ENCODE data around the gene PNMA6E.

PNMA6E gene

GRCh38 chrX:153366878-153367538 is 34.1 kb downstream of the PNMA6E start:
- Histone ChIP-seq H3K27me3 (peaks cover 48% of the 10 kb centered on the region), H3K27ac (no peak overlapping the region), H3K4me2 (no peak overlapping the region), H3K9ac (no peak overlapping the region), H3K4me1 (peaks cover 18% of the 10 kb centered on the region), H3K9me3 (no peaks in the 10 kb centered on the region), H3K4me3 (no peak overlapping the region), H3K36me3 (no peaks in the 10 kb centered on the region), H4K20me1 (no peaks in the 10 kb centered on the region)
- no peak for TF ChIP-seq Cebpa-rat (IDR thresholded peaks at IDR 0.05)

GRCh38 chrX:153366119-153366518 is 35.0 kb downstream of the PNMA6E start:
- Histone ChIP-seq H3K36me3 (no peaks in the 10 kb centered on the region), H3K27me3 (peaks cover 43% of the 10 kb centered on the region), H3K9ac (no peak overlapping the region), H4K20me1 (no peaks in the 10 kb centered on the region), H3K27ac (no peak overlapping the region), H3K9me3 (no peaks in the 10 kb centered on the region), H3K4me3 (no peak overlapping the region), H3K4me2 (no peak overlapping the region), H3K4me1 (peaks cover 23% of the 10 kb centered on the region)
- no peak for TF ChIP-seq Cebpa-rat (IDR thresholded peaks at IDR 0.05)

- Histone ChIP-seq H3K4me2 (no peak overlapping the region), H4K20me1 (no peaks in the 10 kb centered on the region), H3K4me3 (no peak overlapping the region), H3K27ac (no peak overlapping the region), H3K4me1 (peaks cover 21% of the 10 kb centered on the region), H3K9me3 (no peaks in the 10 kb centered on the region), H3K36me3 (no peaks in the 10 kb centered on the region), H3K9ac (no peak overlapping the region), H3K27me3 (peaks cover 43% of the 10 kb centered on the region)
- no peak for TF ChIP-seq Cebpa-rat (IDR thresholded peaks at IDR 0.05)
Measured at GRCh38 chrX:153365670-153366069, 35.5 kb downstream of the PNMA6E start.

- Histone ChIP-seq H3K9ac (0 out of 2 replicates have a peak overlapping the region, but pooled peaks have one; percentile 41), H3K27ac (peak overlapping the region; percentile 66), H3K4me1 (peaks cover 18% of the 10 kb centered on the region), H3K9me3 (peaks cover 33% of the 10 kb centered on the region), H3K36me3 (no peaks in the 10 kb centered on the region), H3K27me3 (peaks cover 36% of the 10 kb centered on the region), H3K4me3 (no peak overlapping the region), H4K20me1 (no peaks in the 10 kb centered on the region), H3K4me2 (peak overlapping the region; percentile 61)
- no peak for TF ChIP-seq Cebpa-rat (IDR thresholded peaks at IDR 0.05)
Measured at GRCh38 chrX:153361781-153362397, 39.3 kb downstream of the PNMA6E start.

- Histone ChIP-seq H3K4me3 (no peak overlapping the region), H4K20me1 (peaks cover 3% of the 10 kb centered on the region; the same call in 1 of the 2 replicates), H3K27me3 (peaks cover 28% of the 10 kb centered on the region), H3K36me3 (no peaks in the 10 kb centered on the region), H3K9ac (no peak overlapping the region), H3K4me1 (peaks cover 18% of the 10 kb centered on the region), H3K9me3 (peaks cover 53% of the 10 kb centered on the region), H3K4me2 (no peak overlapping the region), H3K27ac (no peak overlapping the region)
- TF ChIP-seq Cebpa-rat (IDR thresholded peaks at IDR 0.05), result no peak
Measured at GRCh38 chrX:153357877-153358276, 43.3 kb downstream of the PNMA6E start.

GRCh38 chrX:153353416-153353815 is 47.7 kb downstream of the PNMA6E start:
- no peak for TF ChIP-seq Cebpa-rat (IDR thresholded peaks at IDR 0.05)
- Histone ChIP-seq H3K36me3 (peaks cover 27% of the 10 kb centered on the region; the same call in 1 of the 2 replicates), H3K27ac (no peak overlapping the region), H4K20me1 (peaks cover 16% of the 10 kb centered on the region), H3K9me3 (peaks cover 38% of the 10 kb centered on the region), H3K27me3 (peaks cover 39% of the 10 kb centered on the region), H3K4me3 (no peak overlapping the region), H3K4me1 (no peaks in the 10 kb centered on the region), H3K4me2 (no peak overlapping the region), H3K9ac (no peak overlapping the region)

GRCh38 chrX:153352858-153353257 is 48.3 kb downstream of the PNMA6E start:
- Histone ChIP-seq H3K27ac (no peak overlapping the region), H3K27me3 (peaks cover 42% of the 10 kb centered on the region), H3K9me3 (peaks cover 32% of the 10 kb centered on the region), H3K9ac (no peak overlapping the region), H3K36me3 (peaks cover 31% of the 10 kb centered on the region), H4K20me1 (peaks cover 16% of the 10 kb centered on the region), H3K4me3 (no peak overlapping the region), H3K4me1 (no peaks in the 10 kb centered on the region), H3K4me2 (no peak overlapping the region)
- TF ChIP-seq Cebpa-rat (IDR thresholded peaks at IDR 0.05), result no peak

GRCh38 chrX:153351981-153352380 is 49.2 kb downstream of the PNMA6E start:
- no peak overlapping the region for H3K27ac ChIP-seq
- no peak overlapping the region for H3K9ac ChIP-seq
- H3K9me3 ChIP-seq, result peaks cover 32% of the 10 kb centered on the region
- no peak for TF ChIP-seq Cebpa-rat (IDR thresholded peaks at IDR 0.05)
- no peak overlapping the region for H3K4me2 ChIP-seq
- peaks cover 39% of the 10 kb centered on the region for H3K36me3 ChIP-seq
- no peaks in the 10 kb centered on the region for H3K4me1 ChIP-seq
- H3K4me3 ChIP-seq, result no peak overlapping the region
- H3K27me3 ChIP-seq, result peaks cover 50% of the 10 kb centered on the region
- peaks cover 16% of the 10 kb centered on the region for H4K20me1 ChIP-seq

GRCh38 chrX:153349952-153350351 is 51.2 kb downstream of the PNMA6E start:
- Histone ChIP-seq H3K4me2 (no peak overlapping the region), H3K4me3 (no peak overlapping the region), H3K4me1 (no peaks in the 10 kb centered on the region), H3K9me3 (peaks cover 21% of the 10 kb centered on the region), H3K27me3 (peaks cover 66% of the 10 kb centered on the region), H3K27ac (no peak overlapping the region), H4K20me1 (peaks cover 16% of the 10 kb centered on the region), H3K9ac (no peak overlapping the region), H3K36me3 (peaks cover 60% of the 10 kb centered on the region)
- no peak for TF ChIP-seq Cebpa-rat (IDR thresholded peaks at IDR 0.05)

GRCh38 chrX:153348421-153348820 is 52.7 kb downstream of the PNMA6E start:
- H3K4me3 ChIP-seq, result no peak overlapping the region
- peaks cover 22% of the 10 kb centered on the region for H4K20me1 ChIP-seq
- H3K4me2 ChIP-seq, result no peak overlapping the region
- H3K27ac ChIP-seq, result no peak overlapping the region
- no peak overlapping the region for H3K9ac ChIP-seq
- H3K9me3 ChIP-seq, result peaks cover 24% of the 10 kb centered on the region
- H3K36me3 ChIP-seq, result peaks cover 75% of the 10 kb centered on the region
- H3K4me1 ChIP-seq, result no peaks in the 10 kb centered on the region
- TF ChIP-seq Cebpa-rat (IDR thresholded peaks at IDR 0.05), result no peak
- peaks cover 77% of the 10 kb centered on the region for H3K27me3 ChIP-seq

All from BLaER1 (cell line).